ENCODE results near the gene XRCC3.
A peak's percentile ranks its signal among the peaks of the same experiment; 100 is the strongest.

DNA sequence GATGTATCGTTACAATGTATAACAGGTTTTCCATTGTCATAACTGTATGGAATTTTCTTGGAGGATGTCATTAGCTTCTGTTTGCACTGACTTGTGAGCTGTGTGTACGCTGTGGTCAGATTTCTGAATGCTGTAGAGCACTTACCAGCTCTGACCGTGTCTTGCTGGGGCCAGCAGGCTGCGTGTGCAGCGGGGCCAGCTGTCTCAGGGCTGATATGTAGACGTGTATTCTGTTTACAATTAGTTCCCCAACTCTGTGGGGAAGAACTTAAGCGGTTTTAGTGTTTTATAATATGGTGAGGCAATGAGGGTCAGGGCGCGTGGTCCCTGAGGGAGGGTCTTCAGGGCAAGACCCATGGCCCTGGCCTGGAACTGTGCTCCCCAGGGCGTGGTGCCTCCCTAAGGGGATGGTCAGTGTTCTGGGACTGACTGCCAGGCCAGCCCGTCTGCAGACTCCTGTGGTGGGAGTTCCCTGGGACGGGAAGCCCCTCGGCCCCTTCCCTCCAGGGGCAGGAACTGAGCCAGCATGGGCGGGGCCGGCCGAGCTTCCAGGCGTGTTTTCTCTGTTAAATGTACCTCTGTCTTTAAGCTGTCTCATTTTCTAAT lies 18.7 kb downstream of the XRCC3 start:
- TF ChIP-seq EZH2 (IDR thresholded peaks at IDR 0.05), result no peak
- TF ChIP-seq POLR2AphosphoS5 (IDR thresholded peaks at IDR 0.05; ENCODE audit: borderline replicate concordance, low read depth, low read length), result peak; percentile 11; the same call in 1 of the 2 replicates
- no peak for TF ChIP-seq FOXP2 (optimal IDR thresholded peaks at IDR 0.05; ENCODE audit: control extremely low read depth, extremely low read length, insufficient read depth)

Measured in SK-N-MC (cell line).